Small intestine (tissue), 7 donors: Measurements from ENCODE around the gene MTA3. TPM values are rescaled to one million over a fixed set of nuclear protein-coding genes. Genes with fewer than 3 reads are reported as not detected.

Experiments used
- DNase-seq, 2 donors: peaks; one replicate each; pipeline versions ENCODE4 v3.0.0 to v3.0.0-alpha.2; 2013
- FAIRE-seq: peaks from 2 replicates; lab custom pipeline; 2012; peaks lifted over from hg19 to GRCh38; lab: Jason Lieb, UNC
- H3K27ac ChIP-seq, 3 donors: one replicate each; pipeline ENCODE4 v1.5.1; 2013; ENCODE audit warnings: low read length in 2 of 3, mild to moderate bottlenecking in 2 of 3, control low read depth in 1 of 3, inconsistent platforms in 1 of 3, low read depth in 1 of 3, moderate library complexity in 1 of 3
- H3K27me3 ChIP-seq, 3 donors: one replicate each; pipeline ENCODE4 v1.6.1; 2013; ENCODE audit warnings: low read length in 3 of 3, inconsistent platforms in 1 of 3; ENCODE audit not compliant: control insufficient read depth in 3 of 3, insufficient read depth in 3 of 3
- H3K36me3 ChIP-seq, 3 donors: one replicate each; pipeline ENCODE4 v1.6.1; 2013; ENCODE audit warnings: low read length in 3 of 3, inconsistent platforms in 1 of 3, low read depth in 1 of 3, mild to moderate bottlenecking in 1 of 3, moderate library complexity in 1 of 3; ENCODE audit not compliant: control insufficient read depth in 3 of 3, insufficient read depth in 2 of 3
- H3K4me1 ChIP-seq, 3 donors: one replicate each; pipeline ENCODE4 v1.6.1; 2013; ENCODE audit warnings: low read length in 2 of 3, inconsistent platforms in 1 of 3, low read depth in 1 of 3, mild to moderate bottlenecking in 1 of 3, moderate library complexity in 1 of 3; ENCODE audit not compliant: control insufficient read depth in 3 of 3, insufficient read depth in 2 of 3
- H3K4me3 ChIP-seq, 3 donors: one replicate each; pipeline ENCODE4 v1.5.1; 2013; ENCODE audit warnings: low read length in 3 of 3, control low read depth in 1 of 3, inconsistent platforms in 1 of 3, low read depth in 1 of 3, mild to moderate bottlenecking in 1 of 3, moderate library complexity in 1 of 3
- H3K9me3 ChIP-seq, 2 donors: one replicate each; pipeline ENCODE4 v1.6.1; 2013; ENCODE audit warnings: low read depth in 1 of 2, low read length in 1 of 2; ENCODE audit not compliant: control insufficient read depth in 2 of 2, insufficient read depth in 1 of 2
- WGBS, 3 donors: extraction: QIAGEN DNeasy Blood & Tissue Kit; methylation state at CpG; one replicate each; pipeline ENCODE4 v1.1.7; 2013; 5-methylcytosine and 5-hydroxymethylcytosine counted together
- polyA plus RNA-seq, 4 donors: library from polyadenylated mRNA; stranded (reverse) in 3 of 4; unstranded in 1 of 4; fragments of 200-250 nt in 3 of 4; fragments of 120-200 nt in 1 of 4; gene quantifications; one replicate each; pipeline versions ENCODE4 v1.2.1 to v1.2.3, GENCODE V29; 2013
- donor health status: healthy with polysubstance abuse.
- donor health status: control.
- donor health status: control.
- donor health status: Bipolar disorder and iron deficiency.
- donor health status: healthy.

MTA3 gene
- polyA plus RNA-seq, 4 donors: 16.6 to 41.1 (median 27.3) TPM

DNA sequence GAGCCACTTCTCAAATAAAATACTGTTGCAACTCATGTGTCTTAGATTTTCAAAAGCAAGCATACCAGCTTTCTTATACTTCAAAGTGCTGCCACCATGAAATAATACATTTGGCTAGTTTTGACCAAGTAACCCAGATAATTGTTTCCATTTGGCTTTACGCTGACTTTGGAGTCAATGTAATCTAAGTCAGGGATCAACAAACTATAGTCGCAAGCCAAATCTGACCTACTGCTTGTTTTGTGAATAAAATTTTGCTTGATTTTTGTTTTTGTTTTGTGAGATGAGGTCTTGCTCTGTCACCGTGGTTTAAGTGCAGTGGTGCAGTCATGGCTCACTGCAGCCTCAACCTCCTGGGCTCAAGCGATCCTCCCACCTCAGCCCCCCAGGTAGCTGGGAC, 130.5 kb downstream of the MTA3 start:
- Histone ChIP-seq H3K4me1 (no peaks in the 10 kb centered on the region), H3K27me3 (no peaks in the 10 kb centered on the region), H3K9me3 (no peaks in the 10 kb centered on the region), H3K36me3 (peaks cover 0 to 17% (median 0%) of the 10 kb centered on the region in 3 donors), H3K4me3 (no peak overlapping the region), H3K27ac (no peak overlapping the region)
- DNase-seq (no peak), FAIRE-seq (no peak)
- 95 to 97% (median 97%) methylated on average over 4 of the region's 4 CpGs for WGBS, 3 donors

DNA sequence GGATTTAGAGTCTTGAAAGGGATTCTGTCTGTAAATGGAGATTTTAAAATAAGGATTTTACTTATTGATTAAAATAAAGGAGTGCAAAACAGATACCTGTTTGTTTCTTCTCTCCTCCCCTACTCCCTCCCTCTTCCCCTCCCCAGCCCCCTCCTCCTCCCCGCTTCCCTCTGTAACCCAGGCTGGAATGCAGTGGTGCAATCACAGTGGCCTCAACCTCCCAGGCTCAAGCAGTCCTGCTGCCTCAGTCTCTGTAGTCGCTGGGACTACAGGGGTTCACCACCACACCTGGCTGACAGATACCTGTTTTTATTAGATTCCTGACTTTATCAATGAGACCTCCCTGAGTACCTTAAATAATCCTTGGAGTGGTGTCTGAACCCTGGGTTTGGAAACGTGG, 138.4 kb downstream of the MTA3 start:
- Histone ChIP-seq H3K4me3 (no peak overlapping the region), H3K27ac (no peak overlapping the region), H3K36me3 (peaks cover 0 to 24% (median 0%) of the 10 kb centered on the region in 3 donors), H3K27me3 (no peaks in the 10 kb centered on the region), H3K9me3 (no peaks in the 10 kb centered on the region), H3K4me1 (no peaks in the 10 kb centered on the region)
- FAIRE-seq (no peak), DNase-seq (no peak)
- 81 to 87% (median 85%) methylated on average over 3 of the region's 3 CpGs for WGBS, 3 donors

DNA sequence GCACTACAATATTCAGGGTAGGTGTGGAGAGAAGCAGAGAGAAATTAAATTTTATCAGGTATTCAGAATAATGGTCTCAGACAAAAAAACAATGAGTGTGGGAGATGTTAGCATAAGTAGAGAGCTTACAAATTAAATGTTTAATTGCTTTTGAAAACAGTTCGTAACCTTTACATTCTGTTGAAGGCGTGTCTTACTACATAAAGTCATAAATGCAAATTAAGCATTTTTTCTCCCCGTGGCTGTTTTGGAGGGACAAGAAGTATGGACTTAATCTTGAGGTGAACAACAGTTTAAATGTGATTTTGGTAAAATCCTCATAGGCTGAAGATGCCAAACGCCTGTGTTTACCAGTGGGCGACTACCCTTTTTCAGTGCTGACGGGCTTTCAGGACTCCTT, 139.7 kb downstream of the MTA3 start:
- H3K27me3 ChIP-seq: no peaks in the 10 kb centered on the region
- H3K9me3 ChIP-seq: no peaks in the 10 kb centered on the region
- no peak for DNase-seq
- FAIRE-seq: no peak
- no peak overlapping the region for H3K4me3 ChIP-seq
- peaks cover 0 to 19% (median 0%) of the 10 kb centered on the region in 3 donors for H3K36me3 ChIP-seq
- no peaks in the 10 kb centered on the region for H3K4me1 ChIP-seq
- 65 to 84% (median 80%) methylated on average over 6 of the region's 6 CpGs for WGBS, 3 donors
- no peak overlapping the region for H3K27ac ChIP-seq

DNA sequence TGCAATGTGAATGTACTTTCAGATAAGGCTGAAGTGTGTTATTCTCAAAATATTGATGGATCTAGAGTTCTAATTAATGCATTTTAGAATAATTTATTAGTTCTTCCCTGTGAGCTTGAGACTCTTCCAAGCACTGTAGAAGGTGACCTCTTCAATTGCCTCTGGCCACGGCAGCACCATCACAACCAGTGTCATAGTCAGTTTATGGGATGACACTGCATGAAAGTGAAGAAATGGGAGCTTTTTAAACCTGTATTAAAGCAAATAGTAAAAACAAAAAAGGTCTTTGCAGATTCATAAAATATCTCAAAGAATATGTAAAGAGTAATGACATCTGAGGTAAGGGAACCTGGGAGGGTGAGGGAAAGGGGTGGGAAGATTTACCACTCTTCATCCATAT, 143.5 kb downstream of the MTA3 start:
- 98 to 100% (median 100%) methylated on average over 1 of the region's 1 CpG for WGBS, 3 donors
- no peak overlapping the region for H3K4me3 ChIP-seq
- FAIRE-seq (no peak), DNase-seq (no peak)
- no peaks in the 10 kb centered on the region for H3K9me3 ChIP-seq
- H3K27me3 ChIP-seq: no peaks in the 10 kb centered on the region
- H3K27ac ChIP-seq: no peak overlapping the region
- peaks cover 0 to 9% (median 0%) of the 10 kb centered on the region in 3 donors for H3K36me3 ChIP-seq
- no peaks in the 10 kb centered on the region for H3K4me1 ChIP-seq

DNA sequence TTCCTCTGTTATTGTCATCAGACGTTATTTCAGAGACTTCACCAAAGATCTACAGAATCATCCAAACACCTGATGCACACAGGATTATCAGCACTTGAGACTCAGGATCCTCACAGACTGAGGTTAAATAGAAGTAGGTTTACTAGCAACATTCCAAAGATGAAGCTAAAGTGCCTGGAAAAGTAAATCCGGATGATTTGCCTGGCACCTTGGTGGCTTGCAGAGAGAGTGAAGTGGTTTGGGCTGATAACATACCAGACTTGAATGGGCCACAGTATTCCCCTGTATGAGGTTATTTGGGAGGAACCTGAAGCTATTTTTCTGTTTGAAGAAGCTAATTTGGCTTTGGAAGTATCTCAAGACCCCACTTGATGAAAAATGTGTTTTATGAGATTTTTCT, 144.5 kb downstream of the MTA3 start:
- no peaks in the 10 kb centered on the region for H3K4me1 ChIP-seq
- H3K27ac ChIP-seq: no peak overlapping the region
- H3K27me3 ChIP-seq: no peaks in the 10 kb centered on the region
- FAIRE-seq: no peak
- WGBS, 3 donors: 82 to 97% (median 89%) methylated on average over 2 of the region's 2 CpGs
- H3K4me3 ChIP-seq: no peak overlapping the region
- peaks cover 0 to 4% (median 0%) of the 10 kb centered on the region in 3 donors for H3K36me3 ChIP-seq
- DNase-seq: no peak
- H3K9me3 ChIP-seq: no peaks in the 10 kb centered on the region

DNA sequence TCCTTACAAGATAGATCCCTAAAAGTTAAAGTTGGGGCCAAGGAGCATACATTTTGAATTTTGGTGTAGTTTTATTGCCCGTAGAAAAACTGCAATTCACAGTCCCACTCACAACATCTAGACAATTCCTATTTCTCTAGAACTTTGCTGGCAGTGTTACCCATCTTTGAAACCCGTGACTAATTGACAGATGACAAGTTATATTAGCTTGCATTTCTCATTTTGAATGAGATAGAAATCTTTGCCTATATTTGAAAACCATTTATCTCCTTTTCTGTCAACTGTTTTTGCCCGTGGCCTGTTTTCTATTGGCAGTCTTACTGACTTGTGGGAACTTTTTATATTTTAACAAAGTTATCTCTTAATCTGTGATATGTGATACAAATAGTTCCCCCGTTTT, 145.5 kb downstream of the MTA3 start:
- Histone ChIP-seq H3K27ac (no peak overlapping the region), H3K9me3 (no peaks in the 10 kb centered on the region), H3K4me1 (no peaks in the 10 kb centered on the region), H3K36me3 (peaks cover 0 to under 1% (median 0%) of the 10 kb centered on the region in 3 donors), H3K27me3 (no peaks in the 10 kb centered on the region), H3K4me3 (no peak overlapping the region)
- DNase-seq (no peak), FAIRE-seq (no peak)
- 64 to 72% (median 66%) methylated on average over 4 of the region's 4 CpGs for WGBS, 3 donors

DNA sequence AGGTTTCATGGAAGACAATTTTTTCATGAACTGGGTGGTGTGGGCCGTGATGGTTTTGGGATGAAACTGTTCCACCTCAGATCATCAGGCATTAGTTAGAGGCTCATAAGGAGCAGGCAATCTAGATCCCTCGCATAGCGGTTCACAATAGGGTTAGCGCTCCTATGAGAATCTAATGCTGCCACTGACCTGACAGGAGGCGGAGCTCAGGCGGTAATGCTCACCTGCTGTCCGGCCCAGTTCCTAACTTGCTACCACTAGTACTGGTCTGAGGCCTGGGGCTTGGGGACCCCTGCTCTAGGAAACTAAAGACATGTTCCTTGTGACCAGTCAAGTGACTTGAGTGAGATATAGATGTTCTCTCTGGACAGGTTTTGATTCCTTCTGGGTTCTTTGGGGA, 146.3 kb downstream of the MTA3 start:
- no peak overlapping the region for H3K4me3 ChIP-seq
- H3K36me3 ChIP-seq: no peaks in the 10 kb centered on the region
- H3K9me3 ChIP-seq: no peaks in the 10 kb centered on the region
- WGBS, 3 donors: 95 to 97% (median 96%) methylated on average over 7 of the region's 7 CpGs
- H3K4me1 ChIP-seq: no peaks in the 10 kb centered on the region
- no peak overlapping the region for H3K27ac ChIP-seq
- H3K27me3 ChIP-seq: no peaks in the 10 kb centered on the region
- FAIRE-seq: no peak
- no peak for DNase-seq

DNA sequence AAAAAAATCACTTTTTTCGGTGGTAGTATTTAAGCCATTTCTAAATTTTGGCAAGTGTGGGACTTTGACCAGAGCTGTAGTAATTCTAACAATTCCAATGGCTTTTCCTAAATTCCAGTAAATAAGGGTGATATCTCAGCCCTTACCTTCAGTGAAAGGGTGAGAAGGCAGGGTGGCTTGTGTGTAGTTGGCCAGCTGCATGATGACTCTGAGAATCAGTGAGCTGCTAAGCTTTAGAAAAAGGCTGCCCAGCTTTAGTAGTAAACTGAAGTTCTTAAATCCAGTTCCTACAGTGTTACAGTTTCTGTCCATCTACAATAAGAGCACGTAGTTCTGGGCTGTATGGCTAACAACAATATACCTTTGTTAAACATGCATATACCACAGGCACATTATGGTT, 153.5 kb downstream of the MTA3 start:
- Histone ChIP-seq H3K4me1 (peaks cover 6 to 11% (median 6%) of the 10 kb centered on the region in 3 donors), H3K27ac (no peak overlapping the region), H3K4me3 (no peak overlapping the region), H3K27me3 (no peaks in the 10 kb centered on the region), H3K36me3 (peaks cover 0 to 5% (median 2%) of the 10 kb centered on the region in 3 donors), H3K9me3 (no peaks in the 10 kb centered on the region)
- WGBS, 3 donors: 53 to 76% (median 63%) methylated on average over 2 of the region's 2 CpGs
- no peak for FAIRE-seq
- DNase-seq: no peak
